Activated CD4-positive, alpha-beta T cell treated with anti-CD3 and anti-CD28 coated beads, Interleukin-2, amount 10 ng/mL, durations not matched to agents 7 days and 5 days (primary cell): Measurements from ENCODE around the gene UBE2K. TPM values are rescaled to one million over a fixed set of nuclear protein-coding genes. Genes with fewer than 3 reads are reported as not detected.
"Not testable (repeated sequence)": the region's sequence is repeated elsewhere in the genome, so short reads cannot be mapped to it uniquely, and the experiment has no call there.

Experiments used
- CTCF ChIA-PET: fragments of 350-600 bp; sonication (Branson Sonifier 250); formaldehyde crosslinking; loops from one replicate; lab custom pipeline; 2021; ENCODE audit warnings: antibody characterized with exemption; lab: Charles Lee
- POLR2A ChIA-PET: fragments of 350-600 bp; sonication (Branson Sonifier 250); formaldehyde crosslinking; loops from one replicate; lab custom pipeline; 2021; ENCODE audit warnings: antibody characterized with exemption; lab: Charles Lee
- DNase-seq: peaks from one replicate; pipeline ENCODE4 v3.0.0-alpha.2; 2020
- H3K27ac Mint-ChIP-seq: one replicate; pipeline ENCODE4 v1.8.0; 2021; ENCODE audit warnings: mild to moderate bottlenecking, moderate library complexity, mixed read lengths
- H3K27me3 Mint-ChIP-seq: one replicate; pipeline ENCODE4 v1.8.0; 2021; ENCODE audit warnings: mixed read lengths
- H3K36me3 Mint-ChIP-seq: one replicate; pipeline ENCODE4 v1.8.0; 2021; ENCODE audit warnings: low read depth, mixed read lengths
- H3K4me1 Mint-ChIP-seq: one replicate; pipeline ENCODE4 v1.8.0; 2021; ENCODE audit warnings: mixed read lengths
- H3K4me3 Mint-ChIP-seq: one replicate; pipeline ENCODE4 v1.8.0; 2021; ENCODE audit warnings: mild to moderate bottlenecking, moderate library complexity, mixed read lengths
- H3K9me3 Mint-ChIP-seq: one replicate; pipeline ENCODE4 v1.8.0; 2021; ENCODE audit warnings: mixed read lengths
- total RNA-seq, 2 experiments: library from RNA; stranded (reverse); gene quantifications; one replicate each; pipeline ENCODE4 v1.2.3, GENCODE V29; 2021

The UBE2K gene
- total RNA-seq, 2 experiments from 2014 or later, result 69.3 to 90.8 TPM

GRCh38 chr4:39745920-39746319 lies 48.0 kb downstream of the UBE2K start:
- no peak for DNase-seq
- ChIA-PET POLR2A (interaction anchor here (0.8 kb wide), 1 partner anchor 28 kb away, joined by 4 read pairs; no protein-coding TSS in a partner anchor), CTCF (interaction anchor here (0.6 to 1.6 kb wide), 3 partner anchors 9 to 185 kb away, joined by 3 read pairs; no protein-coding TSS in a partner anchor)
- no peaks in the 10 kb centered on the region for H3K9me3 Mint-ChIP-seq
- no peaks in the 10 kb centered on the region for H3K27me3 Mint-ChIP-seq
- peaks cover 14% of the 10 kb centered on the region for H3K36me3 Mint-ChIP-seq
- no peak overlapping the region for H3K27ac Mint-ChIP-seq
- H3K4me1 Mint-ChIP-seq, result no peaks in the 10 kb centered on the region
- no peak overlapping the region for H3K4me3 Mint-ChIP-seq

GRCh38 chr4:39750216-39750615 lies 52.3 kb downstream of the UBE2K start:
- Mint-ChIP-seq H3K9me3 (no peaks in the 10 kb centered on the region), H3K4me1 (peaks cover 14% of the 10 kb centered on the region), H3K36me3 (peaks cover 22% of the 10 kb centered on the region), H3K4me3 (no peak overlapping the region), H3K27me3 (no peaks in the 10 kb centered on the region), H3K27ac (no peak overlapping the region)
- ChIA-PET POLR2A (no interaction called here), CTCF (no interaction called here)
- no peak for DNase-seq

GRCh38 chr4:39754309-39754708 lies 56.4 kb downstream of the UBE2K start:
- no peak for DNase-seq
- CTCF ChIA-PET, result interaction anchor here (0.6 to 1.0 kb wide), 2 partner anchors 8 to 247 kb away, joined by 3 to 5 read pairs; no protein-coding TSS in a partner anchor
- no peaks in the 10 kb centered on the region for H3K9me3 Mint-ChIP-seq
- H3K4me3 Mint-ChIP-seq, result no peak overlapping the region
- H3K36me3 Mint-ChIP-seq, result peaks cover 33% of the 10 kb centered on the region
- H3K4me1 Mint-ChIP-seq, result peaks cover 14% of the 10 kb centered on the region
- no peaks in the 10 kb centered on the region for H3K27me3 Mint-ChIP-seq
- POLR2A ChIA-PET, result no interaction called here
- no peak overlapping the region for H3K27ac Mint-ChIP-seq

GRCh38 chr4:39756159-39756558 lies 58.2 kb downstream of the UBE2K start:
- no peak for DNase-seq
- Mint-ChIP-seq H3K36me3 (peaks cover 39% of the 10 kb centered on the region), H3K9me3 (no peaks in the 10 kb centered on the region), H3K27ac (no peak overlapping the region), H3K4me3 (no peak overlapping the region), H3K4me1 (peaks cover 14% of the 10 kb centered on the region), H3K27me3 (no peaks in the 10 kb centered on the region)
- POLR2A ChIA-PET, result no interaction called here
- CTCF ChIA-PET, result interaction anchor here (0.6 to 1.5 kb wide), 3 partner anchors 11 to 129 kb away, joined by 3 to 4 read pairs (median 4); no protein-coding TSS in a partner anchor

GRCh38 chr4:39758176-39758575 lies 60.2 kb downstream of the UBE2K start:
- peaks cover 6% of the 10 kb centered on the region for H3K4me1 Mint-ChIP-seq
- H3K4me3 Mint-ChIP-seq, result no peak overlapping the region
- H3K9me3 Mint-ChIP-seq, result no peaks in the 10 kb centered on the region
- H3K27me3 Mint-ChIP-seq, result no peaks in the 10 kb centered on the region
- ChIA-PET POLR2A (no interaction called here), CTCF (interaction anchor here (0.6 to 1.4 kb wide), 2 partner anchors 11 to 109 kb away, joined by 3 read pairs; no protein-coding TSS in a partner anchor)
- no peak overlapping the region for H3K27ac Mint-ChIP-seq
- no peak for DNase-seq
- peaks cover 47% of the 10 kb centered on the region for H3K36me3 Mint-ChIP-seq

- CTCF ChIA-PET, result no interaction called here
- Mint-ChIP-seq H3K36me3 (peaks cover 49% of the 10 kb centered on the region), H3K27me3 (no peaks in the 10 kb centered on the region), H3K9me3 (no peaks in the 10 kb centered on the region), H3K4me1 (peaks cover 2% of the 10 kb centered on the region), H3K4me3 (no peak overlapping the region), H3K27ac (no peak overlapping the region)
- POLR2A ChIA-PET, result no interaction called here
- DNase-seq, result no peak
Observed at GRCh38 chr4:39759569-39759968, 61.6 kb downstream of the UBE2K start.

- H3K9me3 Mint-ChIP-seq, result no peaks in the 10 kb centered on the region
- H3K4me1 Mint-ChIP-seq, result no peaks in the 10 kb centered on the region
- ChIA-PET POLR2A (no interaction called here), CTCF (no interaction called here)
- no peaks in the 10 kb centered on the region for H3K27me3 Mint-ChIP-seq
- DNase-seq, result no peak
- no peak overlapping the region for H3K27ac Mint-ChIP-seq
- no peak overlapping the region for H3K4me3 Mint-ChIP-seq
- peaks cover 47% of the 10 kb centered on the region for H3K36me3 Mint-ChIP-seq
Observed at GRCh38 chr4:39761005-39761667, 63.2 kb downstream of the UBE2K start.

- Mint-ChIP-seq H3K36me3 (peaks cover 37% of the 10 kb centered on the region), H3K27ac (peak overlapping the region; percentile 60), H3K9me3 (no peaks in the 10 kb centered on the region), H3K27me3 (no peaks in the 10 kb centered on the region), H3K4me3 (no peak overlapping the region), H3K4me1 (no peaks in the 10 kb centered on the region)
- ChIA-PET CTCF (interaction anchor here (1.5 kb wide), 1 partner anchor 8 kb away, joined by 5 read pairs; no protein-coding TSS in a partner anchor), POLR2A (no interaction called here)
- no peak for DNase-seq
Observed at GRCh38 chr4:39763714-39764572, 66.0 kb downstream of the UBE2K start.

GRCh38 chr4:39770005-39770404 lies 72.1 kb downstream of the UBE2K start:
- Mint-ChIP-seq H3K27ac (no peak overlapping the region), H3K36me3 (peaks cover 28% of the 10 kb centered on the region), H3K4me1 (no peaks in the 10 kb centered on the region), H3K27me3 (no peaks in the 10 kb centered on the region), H3K4me3 (no peak overlapping the region), H3K9me3 (no peaks in the 10 kb centered on the region)
- POLR2A ChIA-PET, result no interaction called here
- DNase-seq, result no peak
- CTCF ChIA-PET, result no interaction called here

GRCh38 chr4:39770471-39770870 lies 72.5 kb downstream of the UBE2K start:
- CTCF ChIA-PET, result no interaction called here
- POLR2A ChIA-PET, result no interaction called here
- Mint-ChIP-seq H3K27ac (no peak overlapping the region), H3K4me1 (no peaks in the 10 kb centered on the region), H3K4me3 (no peak overlapping the region), H3K27me3 (no peaks in the 10 kb centered on the region), H3K9me3 (no peaks in the 10 kb centered on the region), H3K36me3 (peaks cover 30% of the 10 kb centered on the region)
- DNase-seq, result no peak

- Mint-ChIP-seq H3K4me1 (no peaks in the 10 kb centered on the region), H3K9me3 (no peaks in the 10 kb centered on the region), H3K36me3 (peaks cover 31% of the 10 kb centered on the region), H3K27me3 (no peaks in the 10 kb centered on the region), H3K27ac (no peak overlapping the region), H3K4me3 (no peak overlapping the region)
- DNase-seq, result no peak
- CTCF ChIA-PET, result no interaction called here
- POLR2A ChIA-PET, result no interaction called here
Observed at GRCh38 chr4:39770969-39771724, 73.2 kb downstream of the UBE2K start.

- H3K9me3 Mint-ChIP-seq, H3K27me3 Mint-ChIP-seq, H3K4me3 Mint-ChIP-seq, H3K27ac Mint-ChIP-seq, POLR2A ChIA-PET, CTCF ChIA-PET, DNase-seq, H3K4me1 Mint-ChIP-seq: not testable (repeated sequence)
- peaks cover 18% of the 10 kb centered on the region for H3K36me3 Mint-ChIP-seq
Observed at GRCh38 chr4:39781988-39782387, 84.1 kb downstream of the UBE2K start.
